ENCODE measurements around the gene MMADHC.
A peak's percentile ranks its signal among the peaks of the same experiment; 100 is the strongest.

MMADHC gene

GRCh38 chr2:149587220-149587949 lies at the start of gene MMADHC:
TSS of gene MMADHC (minus strand) at chr2:149587775. CDS start at chr2:149587097, 678 bp downstream.
- peak; percentile 78 to 81 for DNase-seq (ENCODE audit: low read depth in 2 of 2)

DNA sequence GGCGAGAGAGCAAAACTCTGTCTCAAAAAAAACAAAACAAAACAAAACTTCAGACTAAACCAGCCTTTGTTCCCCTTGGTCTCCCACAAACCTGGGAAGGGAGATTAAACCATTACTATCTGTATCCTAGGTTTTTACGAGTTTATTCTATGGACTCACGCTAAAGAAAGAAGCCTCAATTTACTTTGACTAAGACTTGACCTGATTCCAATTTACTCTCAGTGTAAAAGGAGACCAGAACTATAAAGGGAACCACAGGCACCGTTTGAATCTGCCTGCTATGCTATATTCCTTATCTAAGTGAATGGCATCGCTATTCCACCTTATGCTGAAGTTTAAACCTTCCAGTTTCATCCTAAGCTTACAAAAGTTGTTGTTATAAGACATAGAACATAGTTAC lies 46.5 kb upstream of the MMADHC start:
- no peak for DNase-seq (ENCODE audit: low read depth in 2 of 2)

DNA sequence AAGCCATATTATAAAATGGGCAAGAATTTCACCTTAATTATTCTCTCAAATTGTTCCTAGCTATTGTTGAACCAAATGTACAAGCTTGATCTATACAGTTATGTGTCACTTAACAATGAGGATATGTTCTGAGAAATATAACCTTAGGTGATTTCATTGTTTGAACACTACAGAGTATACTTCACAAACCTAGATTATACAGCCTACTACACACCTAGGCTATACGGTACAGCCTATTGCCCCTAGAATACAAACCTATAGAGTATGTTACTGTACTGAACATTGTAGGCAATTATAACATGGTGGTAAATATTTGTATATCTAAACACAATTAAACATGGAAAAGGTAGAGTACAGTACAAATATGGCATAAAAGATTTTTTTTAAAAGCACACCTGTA lies 42.9 kb upstream of the MMADHC start:
- DNase-seq (ENCODE audit: low read depth in 2 of 2): no peak

DNA sequence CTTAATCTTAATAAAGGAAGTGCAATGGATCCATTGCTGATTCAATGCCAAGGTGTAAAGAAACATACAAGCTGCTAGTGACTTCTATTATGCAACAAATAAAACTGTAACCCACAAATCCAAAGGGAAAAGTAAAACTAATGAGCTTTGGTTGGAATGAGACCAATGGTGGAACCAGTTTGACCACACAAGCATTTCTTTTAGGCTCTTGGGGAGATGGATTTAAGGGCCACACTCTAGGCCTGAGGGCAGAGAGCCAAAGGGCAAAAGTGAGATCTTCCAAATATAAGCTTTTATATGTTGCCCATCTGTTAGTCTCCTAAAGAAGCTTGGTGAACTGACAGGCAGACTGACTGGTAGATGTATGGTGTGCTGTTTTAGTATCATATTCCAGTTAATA lies 41.5 kb upstream of the MMADHC start:
- DNase-seq (ENCODE audit: low read depth in 2 of 2): no peak

- no peak for DNase-seq (ENCODE audit: low read depth in 2 of 2)
These were observed 39.7 kb upstream of the MMADHC start for GRCh38 chr2:149627111-149627801.

DNA sequence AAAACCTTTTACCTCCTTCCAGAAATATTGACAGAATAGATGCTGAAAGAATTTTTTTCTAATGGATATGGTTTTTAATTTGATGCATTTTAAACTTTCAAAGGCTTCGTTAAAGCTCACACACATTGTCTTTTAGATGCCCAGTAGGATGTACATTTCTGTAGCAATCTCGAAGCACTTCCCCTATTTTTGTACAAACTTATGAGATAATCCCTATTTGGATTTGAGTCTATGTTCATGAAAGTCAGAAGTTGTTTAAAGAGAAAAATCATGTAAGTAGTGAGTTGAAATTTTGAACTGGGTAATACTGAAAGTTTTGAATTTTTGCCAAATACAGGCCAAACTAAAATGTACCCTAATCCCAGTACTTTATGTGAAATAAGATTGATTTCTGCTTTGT lies 38.1 kb upstream of the MMADHC start:
- no peak for DNase-seq (ENCODE audit: low read depth in 2 of 2)

DNA sequence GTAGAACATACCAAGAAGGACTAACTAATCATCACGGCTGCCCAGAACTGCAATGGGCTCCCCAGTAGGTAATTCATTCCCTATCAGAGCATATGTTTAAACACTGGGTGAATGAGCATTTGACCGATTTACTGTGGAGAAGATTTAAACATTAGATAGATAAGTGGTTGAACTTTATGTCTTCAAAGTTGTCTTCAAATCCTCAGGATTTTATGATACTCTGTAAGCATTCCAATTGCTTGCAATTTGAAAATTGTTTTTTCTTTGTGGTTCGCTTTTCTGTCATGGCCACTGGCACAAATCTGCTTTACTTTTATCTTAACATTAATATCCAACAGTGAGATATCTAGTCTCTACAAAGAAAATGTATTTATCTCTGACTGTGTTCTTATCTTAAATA lies 37.7 kb upstream of the MMADHC start:
- DNase-seq (ENCODE audit: low read depth in 2 of 2): no peak

GRCh38 chr2:149622343-149622742 lies 34.8 kb upstream of the MMADHC start:
- no peak for DNase-seq (ENCODE audit: low read depth in 2 of 2)

- DNase-seq (ENCODE audit: low read depth in 2 of 2): no peak
These were observed 29.9 kb upstream of the MMADHC start for GRCh38 chr2:149617476-149617875.

- DNase-seq (ENCODE audit: low read depth in 2 of 2): no peak
These were observed 29.3 kb upstream of the MMADHC start for GRCh38 chr2:149616681-149617456.

DNA sequence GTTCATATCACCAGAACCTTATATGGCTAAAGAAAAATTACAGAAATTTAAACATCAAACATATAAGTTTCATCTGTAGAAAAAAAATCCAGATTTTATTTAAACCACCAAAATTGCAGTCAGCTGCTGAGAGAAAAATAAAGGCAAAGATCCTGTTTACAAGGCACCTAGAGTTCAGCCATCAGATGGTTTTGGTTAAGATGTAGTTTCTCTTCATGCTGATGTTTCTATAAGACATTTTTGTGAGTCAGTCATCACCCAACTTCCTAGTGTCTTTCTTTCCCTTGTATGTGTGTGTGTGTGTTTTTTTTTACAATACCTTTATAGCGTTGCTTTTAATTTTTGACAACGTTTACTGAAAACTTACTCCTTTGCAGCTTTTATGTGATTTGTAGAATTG lies 26.1 kb upstream of the MMADHC start:
- DNase-seq (ENCODE audit: low read depth in 2 of 2): no peak

GRCh38 chr2:149612122-149612521 lies 24.5 kb upstream of the MMADHC start:
- no peak for DNase-seq (ENCODE audit: low read depth in 2 of 2)

GRCh38 chr2:149611100-149611820 lies 23.7 kb upstream of the MMADHC start:
- no peak for DNase-seq (ENCODE audit: low read depth in 2 of 2)

DNA sequence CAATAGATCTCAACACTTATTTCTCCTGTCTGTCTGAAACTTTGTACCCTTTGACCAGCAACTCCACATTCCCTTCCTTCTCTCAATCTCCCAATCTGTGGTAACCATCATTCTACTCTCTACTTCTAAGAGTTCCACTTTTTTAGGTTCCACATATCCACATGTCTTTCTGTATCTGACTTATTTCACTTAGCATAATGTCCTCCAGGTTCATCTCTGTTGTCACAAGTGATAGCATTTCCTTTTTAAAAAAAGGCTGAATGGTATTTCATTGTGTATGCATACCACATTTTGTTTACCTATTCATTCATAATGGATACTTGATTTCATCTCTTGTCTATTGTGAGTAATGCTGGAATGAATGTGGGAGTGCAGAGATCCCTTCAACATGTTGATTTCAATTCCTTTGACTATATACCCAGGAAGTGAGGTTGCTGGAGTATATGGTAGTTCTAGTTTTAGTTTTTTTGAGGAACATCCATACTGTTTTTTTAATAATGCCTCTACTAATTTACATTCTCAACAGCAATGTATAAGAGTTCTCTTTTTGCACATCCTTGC lies 18.8 kb upstream of the MMADHC start:
- no peak for DNase-seq (ENCODE audit: low read depth in 2 of 2)

DNA sequence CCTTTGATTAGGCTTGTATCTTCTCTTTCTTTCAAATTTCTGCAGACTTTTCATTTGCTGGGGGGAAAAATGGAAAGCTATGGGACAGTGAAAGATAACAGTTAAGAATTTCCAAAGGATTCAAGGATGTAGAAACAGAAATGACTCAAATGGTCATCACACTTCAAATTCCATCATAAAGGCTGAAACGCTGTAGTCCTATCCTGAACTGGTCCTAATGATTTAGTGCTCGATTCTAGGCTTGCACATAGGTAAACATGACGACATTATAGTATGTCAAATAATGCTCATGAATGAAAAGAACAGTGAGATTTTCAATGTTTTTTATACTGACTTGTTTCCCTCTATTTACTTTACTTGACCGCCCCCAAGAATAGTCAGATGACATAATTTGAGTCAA lies 15.7 kb upstream of the MMADHC start:
- no peak for DNase-seq (ENCODE audit: low read depth in 2 of 2)

GRCh38 chr2:149601141-149601796 lies 13.7 kb upstream of the MMADHC start:
- no peak for DNase-seq (ENCODE audit: low read depth in 2 of 2)

- DNase-seq (ENCODE audit: low read depth in 2 of 2): peak; percentile 5 to 29
These were observed 10.2 kb upstream of the MMADHC start for GRCh38 chr2:149597668-149598326.

DNA sequence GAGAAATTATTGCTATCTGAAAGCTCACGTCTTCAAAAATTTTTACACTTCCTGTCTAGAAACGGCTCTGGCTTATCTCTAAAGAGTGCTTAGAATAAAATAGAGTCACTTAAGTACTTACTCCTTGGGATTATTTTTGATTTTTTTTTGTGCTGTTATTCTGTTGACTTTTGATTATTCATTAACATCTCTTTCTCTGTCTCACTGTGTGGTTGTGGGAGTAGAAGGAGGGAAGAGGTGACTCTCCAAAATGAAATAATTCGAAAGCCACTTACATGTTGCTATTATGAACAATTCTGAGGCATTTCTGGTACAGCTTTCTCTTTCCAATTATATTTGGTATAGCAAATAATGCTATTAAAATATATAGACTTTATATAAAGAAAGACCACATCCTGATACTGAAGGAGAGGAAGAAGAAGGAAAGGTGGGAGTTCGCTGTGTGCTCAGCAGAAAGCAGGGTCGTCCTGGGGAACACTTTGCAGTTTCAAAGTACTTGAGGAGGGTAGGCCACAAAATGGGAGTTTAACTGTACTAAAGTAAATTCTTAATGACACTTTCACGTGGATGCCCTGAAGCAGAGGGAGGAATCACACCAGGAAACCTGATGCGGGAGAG lies 9.6 kb upstream of the MMADHC start:
- DNase-seq (ENCODE audit: low read depth in 2 of 2): no peak

GRCh38 chr2:149596471-149596870 lies 8.9 kb upstream of the MMADHC start:
- DNase-seq (ENCODE audit: low read depth in 2 of 2): no peak

Data from stimulated activated CD4-positive, alpha-beta T cell treated with anti-CD3 and anti-CD28 coated beads, Interleukin-1b, Interleukin-23, amount 100 ng/mL, for 1 hour (primary cell).